ENCODE data around the gene CREB3L1. TPM values are rescaled to one million over a fixed set of nuclear protein-coding genes. Genes with fewer than 3 reads are reported as not detected.

The CREB3L1 gene
- total and polyA plus RNA-seq, 2 of the 13 experiments (the other 11 are each of a cell fraction or from before 2014, with no cell fraction given): not detected

GRCh38 chr11:46237248-46238077, 40.0 kb upstream of the CREB3L1 start (continued):
- TF ChIP-seq, protein P1, sequence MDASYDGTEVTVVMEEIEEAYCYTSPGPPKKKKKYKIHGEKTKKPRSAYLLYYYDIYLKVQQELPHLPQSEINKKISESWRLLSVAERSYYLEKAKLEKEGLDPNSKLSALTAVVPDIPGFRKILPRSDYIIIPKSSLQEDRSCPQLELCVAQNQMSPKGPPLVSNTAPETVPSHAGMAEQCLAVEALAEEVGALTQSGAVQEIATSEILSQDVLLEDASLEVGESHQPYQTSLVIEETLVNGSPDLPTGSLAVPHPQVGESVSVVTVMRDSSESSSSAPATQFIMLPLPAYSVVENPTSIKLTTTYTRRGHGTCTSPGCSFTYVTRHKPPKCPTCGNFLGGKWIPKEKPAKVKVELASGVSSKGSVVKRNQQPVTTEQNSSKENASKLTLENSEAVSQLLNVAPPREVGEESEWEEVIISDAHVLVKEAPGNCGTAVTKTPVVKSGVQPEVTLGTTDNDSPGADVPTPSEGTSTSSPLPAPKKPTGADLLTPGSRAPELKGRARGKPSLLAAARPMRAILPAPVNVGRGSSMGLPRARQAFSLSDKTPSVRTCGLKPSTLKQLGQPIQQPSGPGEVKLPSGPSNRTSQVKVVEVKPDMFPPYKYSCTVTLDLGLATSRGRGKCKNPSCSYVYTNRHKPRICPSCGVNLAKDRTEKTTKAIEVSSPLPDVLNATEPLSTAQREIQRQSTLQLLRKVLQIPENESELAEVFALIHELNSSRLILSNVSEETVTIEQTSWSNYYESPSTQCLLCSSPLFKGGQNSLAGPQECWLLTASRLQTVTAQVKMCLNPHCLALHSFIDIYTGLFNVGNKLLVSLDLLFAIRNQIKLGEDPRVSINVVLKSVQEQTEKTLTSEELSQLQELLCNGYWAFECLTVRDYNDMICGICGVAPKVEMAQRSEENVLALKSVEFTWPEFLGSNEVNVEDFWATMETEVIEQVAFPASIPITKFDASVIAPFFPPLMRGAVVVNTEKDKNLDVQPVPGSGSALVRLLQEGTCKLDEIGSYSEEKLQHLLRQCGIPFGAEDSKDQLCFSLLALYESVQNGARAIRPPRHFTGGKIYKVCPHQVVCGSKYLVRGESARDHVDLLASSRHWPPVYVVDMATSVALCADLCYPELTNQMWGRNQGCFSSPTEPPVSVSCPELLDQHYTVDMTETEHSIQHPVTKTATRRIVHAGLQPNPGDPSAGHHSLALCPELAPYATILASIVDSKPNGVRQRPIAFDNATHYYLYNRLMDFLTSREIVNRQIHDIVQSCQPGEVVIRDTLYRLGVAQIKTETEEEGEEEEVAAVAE (CRISPR knock-in tag; IDR thresholded peaks at IDR 0.05; ENCODE audit: borderline replicate concordance): no peak
- TF ChIP-seq ZMYM4 (CRISPR knock-in tag; IDR thresholded peaks at IDR 0.05): no peak
- TF ChIP-seq RAD51 (IDR thresholded peaks at IDR 0.05; ENCODE audit: borderline replicate concordance): no peak
- TF ChIP-seq KLF6 (CRISPR knock-in tag; IDR thresholded peaks at IDR 0.05): peak; percentile 18
- TF ChIP-seq HIC2 (CRISPR knock-in tag; IDR thresholded peaks at IDR 0.05; ENCODE audit: low read depth): no peak
- TF ChIP-seq, protein P2, sequence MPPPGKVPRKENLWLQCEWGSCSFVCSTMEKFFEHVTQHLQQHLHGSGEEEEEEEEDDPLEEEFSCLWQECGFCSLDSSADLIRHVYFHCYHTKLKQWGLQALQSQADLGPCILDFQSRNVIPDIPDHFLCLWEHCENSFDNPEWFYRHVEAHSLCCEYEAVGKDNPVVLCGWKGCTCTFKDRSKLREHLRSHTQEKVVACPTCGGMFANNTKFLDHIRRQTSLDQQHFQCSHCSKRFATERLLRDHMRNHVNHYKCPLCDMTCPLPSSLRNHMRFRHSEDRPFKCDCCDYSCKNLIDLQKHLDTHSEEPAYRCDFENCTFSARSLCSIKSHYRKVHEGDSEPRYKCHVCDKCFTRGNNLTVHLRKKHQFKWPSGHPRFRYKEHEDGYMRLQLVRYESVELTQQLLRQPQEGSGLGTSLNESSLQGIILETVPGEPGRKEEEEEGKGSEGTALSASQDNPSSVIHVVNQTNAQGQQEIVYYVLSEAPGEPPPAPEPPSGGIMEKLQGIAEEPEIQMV (CRISPR knock-in tag; IDR thresholded peaks at IDR 0.05; ENCODE audit: low read depth): no peak
- TF ChIP-seq, protein P3, sequence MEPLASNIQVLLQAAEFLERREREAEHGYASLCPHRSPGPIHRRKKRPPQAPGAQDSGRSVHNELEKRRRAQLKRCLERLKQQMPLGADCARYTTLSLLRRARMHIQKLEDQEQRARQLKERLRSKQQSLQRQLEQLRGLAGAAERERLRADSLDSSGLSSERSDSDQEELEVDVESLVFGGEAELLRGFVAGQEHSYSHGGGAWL (CRISPR knock-in tag; IDR thresholded peaks at IDR 0.05): 0 out of 2 replicates have a peak, but pooled peaks have one; percentile 39
- no peak for TF ChIP-seq ZNF569 (CRISPR knock-in tag; IDR thresholded peaks at IDR 0.05; ENCODE audit: borderline replicate concordance)
- peak; percentile 86; the same call in 1 of the 2 replicates for TF ChIP-seq ZBTB26 (CRISPR knock-in tag; IDR thresholded peaks at IDR 0.05; ENCODE audit: borderline replicate concordance)
- TF ChIP-seq, protein P4, sequence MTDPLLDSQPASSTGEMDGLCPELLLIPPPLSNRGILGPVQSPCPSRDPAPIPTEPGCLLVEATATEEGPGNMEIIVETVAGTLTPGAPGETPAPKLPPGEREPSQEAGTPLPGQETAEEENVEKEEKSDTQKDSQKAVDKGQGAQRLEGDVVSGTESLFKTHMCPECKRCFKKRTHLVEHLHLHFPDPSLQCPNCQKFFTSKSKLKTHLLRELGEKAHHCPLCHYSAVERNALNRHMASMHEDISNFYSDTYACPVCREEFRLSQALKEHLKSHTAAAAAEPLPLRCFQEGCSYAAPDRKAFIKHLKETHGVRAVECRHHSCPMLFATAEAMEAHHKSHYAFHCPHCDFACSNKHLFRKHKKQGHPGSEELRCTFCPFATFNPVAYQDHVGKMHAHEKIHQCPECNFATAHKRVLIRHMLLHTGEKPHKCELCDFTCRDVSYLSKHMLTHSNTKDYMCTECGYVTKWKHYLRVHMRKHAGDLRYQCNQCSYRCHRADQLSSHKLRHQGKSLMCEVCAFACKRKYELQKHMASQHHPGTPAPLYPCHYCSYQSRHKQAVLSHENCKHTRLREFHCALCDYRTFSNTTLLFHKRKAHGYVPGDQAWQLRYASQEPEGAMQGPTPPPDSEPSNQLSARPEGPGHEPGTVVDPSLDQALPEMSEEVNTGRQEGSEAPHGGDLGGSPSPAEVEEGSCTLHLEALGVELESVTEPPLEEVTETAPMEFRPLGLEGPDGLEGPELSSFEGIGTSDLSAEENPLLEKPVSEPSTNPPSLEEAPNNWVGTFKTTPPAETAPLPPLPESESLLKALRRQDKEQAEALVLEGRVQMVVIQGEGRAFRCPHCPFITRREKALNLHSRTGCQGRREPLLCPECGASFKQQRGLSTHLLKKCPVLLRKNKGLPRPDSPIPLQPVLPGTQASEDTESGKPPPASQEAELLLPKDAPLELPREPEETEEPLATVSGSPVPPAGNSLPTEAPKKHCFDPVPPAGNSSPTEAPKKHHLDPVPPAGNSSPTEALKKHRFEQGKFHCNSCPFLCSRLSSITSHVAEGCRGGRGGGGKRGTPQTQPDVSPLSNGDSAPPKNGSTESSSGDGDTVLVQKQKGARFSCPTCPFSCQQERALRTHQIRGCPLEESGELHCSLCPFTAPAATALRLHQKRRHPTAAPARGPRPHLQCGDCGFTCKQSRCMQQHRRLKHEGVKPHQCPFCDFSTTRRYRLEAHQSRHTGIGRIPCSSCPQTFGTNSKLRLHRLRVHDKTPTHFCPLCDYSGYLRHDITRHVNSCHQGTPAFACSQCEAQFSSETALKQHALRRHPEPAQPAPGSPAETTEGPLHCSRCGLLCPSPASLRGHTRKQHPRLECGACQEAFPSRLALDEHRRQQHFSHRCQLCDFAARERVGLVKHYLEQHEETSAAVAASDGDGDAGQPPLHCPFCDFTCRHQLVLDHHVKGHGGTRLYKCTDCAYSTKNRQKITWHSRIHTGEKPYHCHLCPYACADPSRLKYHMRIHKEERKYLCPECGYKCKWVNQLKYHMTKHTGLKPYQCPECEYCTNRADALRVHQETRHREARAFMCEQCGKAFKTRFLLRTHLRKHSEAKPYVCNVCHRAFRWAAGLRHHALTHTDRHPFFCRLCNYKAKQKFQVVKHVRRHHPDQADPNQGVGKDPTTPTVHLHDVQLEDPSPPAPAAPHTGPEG (CRISPR knock-in tag; IDR thresholded peaks at IDR 0.05): no peak
- TF ChIP-seq NRL (CRISPR knock-in tag; IDR thresholded peaks at IDR 0.05; ENCODE audit: borderline replicate concordance): no peak
